EL (cell line): ENCODE results near the gene KRTAP29-1.
"Not testable (repeated sequence)": the region's sequence is repeated elsewhere in the genome, so short reads cannot be mapped to it uniquely, and the experiment has no call there.

Source experiments
- DNase-seq: peaks from one replicate; pipeline ENCODE4 v3.0.0-alpha.2; 2016

The KRTAP29-1 gene

GRCh38 chr17:41296846-41297245 lies 5.8 kb downstream of the KRTAP29-1 start:
- DNase-seq, result no peak

- DNase-seq, result no peak
Measured at GRCh38 chr17:41294016-41294415, 8.6 kb downstream of the KRTAP29-1 start.

DNA sequence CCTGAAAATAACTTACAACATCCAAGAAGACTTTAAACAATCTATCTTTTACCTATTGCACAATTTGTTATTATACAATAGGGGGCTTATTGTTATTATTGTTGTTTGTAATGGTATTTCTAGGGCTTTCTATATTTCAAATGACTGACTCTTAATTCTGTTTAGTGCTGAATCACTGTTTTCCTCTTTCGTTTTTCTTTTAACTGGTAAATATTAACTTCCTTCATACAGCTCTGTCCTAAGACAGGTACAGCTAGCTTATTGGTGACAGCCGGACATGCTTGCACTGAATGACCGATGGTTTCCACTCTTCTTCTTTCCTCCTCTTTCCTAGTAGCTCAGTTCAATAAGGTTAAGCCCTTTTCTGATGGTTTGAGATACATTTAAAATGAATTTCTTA lies 15.6 kb downstream of the KRTAP29-1 start:
- no peak for DNase-seq

- DNase-seq, result peak; percentile 27
Measured at GRCh38 chr17:41284546-41284945, 18.1 kb downstream of the KRTAP29-1 start.

DNA sequence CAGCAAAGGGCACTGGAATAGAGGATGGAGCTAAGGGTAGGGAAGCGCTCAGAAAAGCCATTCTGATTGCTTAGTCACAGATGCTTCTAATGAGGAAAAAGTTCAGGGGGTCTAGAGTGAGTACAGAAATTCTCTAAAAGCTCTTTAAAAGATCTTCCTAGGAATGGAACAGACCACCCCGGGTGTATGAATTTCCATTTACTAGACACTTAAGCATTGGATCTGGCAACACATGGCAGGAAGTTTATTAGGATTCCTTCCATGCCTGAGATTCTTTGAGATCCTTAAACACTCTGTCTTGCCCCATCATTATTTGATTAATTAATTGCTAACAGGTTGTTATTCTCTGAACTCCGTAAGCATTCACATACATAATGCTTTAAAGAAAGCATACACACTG lies 18.6 kb downstream of the KRTAP29-1 start:
- peak; percentile 89 for DNase-seq

- DNase-seq, result peak; percentile 34
Measured at GRCh38 chr17:41278176-41278955, 24.3 kb downstream of the KRTAP29-1 start.

- not testable (repeated sequence) for DNase-seq
Measured at GRCh38 chr17:41275648-41276190, 26.9 kb downstream of the KRTAP29-1 start, which contains the start of gene KRTAP9-7. Gene KRTAP9-7 (plus strand): TSS chr17:41275698. CDS start chr17:41275698, 0 bp downstream.

DNA sequence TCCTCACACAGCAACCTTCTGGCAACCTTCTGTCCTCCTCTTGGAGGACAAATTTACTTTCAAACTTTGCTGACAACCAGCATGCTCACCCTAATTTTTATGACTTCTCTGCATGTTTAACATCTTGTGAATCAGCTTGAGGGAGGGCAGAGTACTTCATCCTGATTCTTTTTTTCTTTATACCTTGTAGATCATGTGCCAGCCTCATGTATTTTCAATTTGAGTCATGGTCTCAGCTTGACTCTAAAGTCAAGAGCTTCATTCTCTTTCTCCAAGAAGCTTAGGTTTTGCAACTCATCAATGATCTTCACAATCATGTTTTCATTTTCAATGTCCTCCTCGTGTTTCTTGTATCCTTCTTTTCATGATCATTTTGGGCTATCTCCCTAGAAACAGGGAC lies 30.8 kb downstream of the KRTAP29-1 start:
- DNase-seq, result no peak

DNA sequence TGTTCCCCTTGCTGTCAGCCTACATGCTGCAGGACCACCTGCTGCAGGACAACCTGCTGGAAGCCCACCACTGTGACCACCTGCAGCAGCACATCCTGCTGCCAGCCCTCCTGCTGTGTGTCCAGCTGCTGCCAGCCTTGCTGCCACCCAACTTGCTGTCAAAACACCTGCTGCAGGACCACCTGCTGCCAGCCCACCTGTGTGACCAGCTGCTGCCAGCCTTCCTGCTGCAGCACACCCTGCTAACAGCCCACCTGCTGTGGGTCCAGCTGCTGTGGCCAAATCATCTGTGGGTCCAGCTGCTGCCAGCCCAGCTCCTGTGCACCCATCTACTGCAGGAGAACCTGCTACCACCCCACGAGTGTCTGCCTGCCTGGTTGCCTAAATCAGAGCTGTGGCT lies 31.3 kb downstream of the KRTAP29-1 start:
- DNase-seq, result not testable (repeated sequence)

GRCh38 chr17:41267711-41268110 lies 34.9 kb downstream of the KRTAP29-1 start:
- DNase-seq, result no peak

DNA sequence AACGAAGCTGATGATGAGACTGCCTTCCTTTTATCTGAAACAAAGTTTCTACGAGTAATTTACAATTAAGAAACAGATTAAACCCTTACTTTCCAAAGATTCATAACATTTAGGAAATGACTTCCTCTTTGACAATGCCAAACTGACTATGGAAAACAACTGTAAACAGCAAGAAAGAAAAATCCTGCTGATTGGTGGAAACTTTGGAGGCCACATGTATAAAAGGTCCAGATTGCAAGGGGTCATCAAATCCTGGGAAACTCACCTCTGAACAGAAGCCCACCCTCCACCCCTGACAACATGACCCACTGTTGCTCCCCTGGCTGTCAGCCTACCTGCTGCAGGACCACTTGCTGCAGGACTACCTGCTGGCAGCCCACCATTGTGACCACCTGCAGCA lies 37.6 kb downstream of the KRTAP29-1 start, which contains the start of gene KRTAP9-6:
TSS of gene KRTAP9-6 (plus strand) at position 301 of the 400 bp plus-strand sequence. CDS start at position 301, 0 bp downstream.
- DNase-seq, result no peak

DNA sequence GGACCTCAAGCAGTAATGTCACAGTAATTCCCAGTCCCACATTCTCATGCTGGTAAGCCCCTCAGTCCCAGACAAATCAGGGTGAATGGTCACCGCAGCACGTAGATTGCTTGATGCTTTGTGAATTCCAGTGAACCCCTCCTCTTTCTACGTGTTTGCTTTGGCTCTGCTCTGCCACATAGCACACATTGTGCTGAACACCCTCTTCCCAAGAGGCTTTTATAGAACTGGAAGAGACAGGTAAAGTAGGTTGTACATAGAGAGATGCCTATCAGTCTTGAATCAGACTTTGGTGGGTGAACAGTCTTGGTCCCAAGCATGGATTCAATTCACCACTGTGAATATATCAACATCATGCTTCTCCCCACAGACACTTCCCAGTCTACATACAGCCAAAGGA lies 38.1 kb downstream of the KRTAP29-1 start:
- DNase-seq, result no peak

DNA sequence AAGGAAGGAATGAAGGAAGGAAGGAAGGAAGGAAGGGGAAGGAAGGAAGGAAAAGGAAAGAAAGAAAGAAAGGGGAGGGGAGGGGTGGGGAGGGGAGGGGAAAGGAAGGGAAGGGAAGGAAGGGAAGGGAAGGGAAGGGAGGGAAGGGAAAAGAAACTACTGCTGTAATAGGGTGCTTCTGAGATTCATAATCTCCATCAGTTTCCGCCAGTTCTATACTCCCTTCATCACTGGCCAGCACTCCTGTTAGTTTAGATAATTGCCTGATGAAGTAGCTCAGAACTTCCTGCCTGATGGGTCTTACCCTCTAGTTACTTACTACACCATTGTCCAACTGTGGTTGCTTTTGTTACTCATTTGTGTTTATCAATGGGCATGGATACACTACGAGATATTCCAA lies 39.4 kb downstream of the KRTAP29-1 start:
- DNase-seq, result no peak

GRCh38 chr17:41258406-41258805 lies 44.2 kb downstream of the KRTAP29-1 start:
- no peak for DNase-seq

GRCh38 chr17:41256291-41256685 lies 46.4 kb downstream of the KRTAP29-1 start:
- peak; percentile 21 for DNase-seq

DNA sequence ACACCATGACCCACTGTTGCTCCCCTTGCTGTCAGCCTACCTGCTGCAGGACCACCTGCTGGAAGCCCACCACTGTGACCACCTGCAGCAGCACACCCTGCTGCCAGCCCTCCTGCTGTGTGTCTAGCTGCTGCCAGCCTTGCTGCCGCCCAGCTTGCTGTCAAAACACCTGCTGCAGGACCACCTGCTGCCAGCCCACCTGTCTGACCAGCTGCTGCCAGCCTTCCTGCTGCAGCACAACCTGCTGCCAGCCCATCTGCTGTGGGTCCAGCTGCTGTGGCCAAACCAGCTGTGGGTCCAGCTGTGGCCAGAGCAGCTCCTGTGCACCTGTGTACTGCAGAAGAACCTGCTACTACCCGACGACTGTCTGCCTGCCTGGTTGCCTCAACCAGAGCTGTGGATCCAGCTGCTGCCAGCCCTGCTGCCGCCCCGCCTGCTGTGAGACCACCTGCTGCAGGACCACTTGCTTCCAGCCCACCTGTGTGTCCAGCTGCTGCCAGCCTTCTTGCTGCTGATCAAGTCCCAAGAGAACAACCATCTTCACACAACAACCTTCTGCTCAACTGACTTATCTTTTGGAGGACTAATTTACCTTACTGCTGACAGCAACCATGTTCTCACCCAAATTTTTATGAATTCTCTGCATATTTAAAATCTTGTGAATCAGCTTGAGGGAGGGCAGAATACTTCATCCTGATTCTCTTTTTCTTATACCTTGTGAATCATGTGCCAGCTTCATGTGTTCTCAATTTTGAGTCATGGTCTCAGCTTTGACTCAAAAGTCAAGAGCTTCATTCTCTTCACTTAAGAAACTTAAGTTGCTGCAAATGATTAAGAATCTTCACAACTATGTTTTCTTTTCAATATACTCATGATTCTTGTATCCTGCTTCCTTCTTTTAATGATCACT lies 47.0 kb downstream of the KRTAP29-1 start, which contains the start of gene KRTAP9-9:
TSS of gene KRTAP9-9 (plus strand) at position 4 of the 910 bp plus-strand sequence.
- DNase-seq, result peak; percentile 32

GRCh38 chr17:41254861-41255260 lies 47.8 kb downstream of the KRTAP29-1 start:
- DNase-seq, result peak; percentile 18
